Activated T-cell treated with anti-CD3 and anti-CD28 coated beads, Interleukin-2, amount 50 U/mL, for 24 hours (primary cell): ENCODE results near the gene SERTAD2.

Experiments
- DNase-seq: peaks from one replicate; pipeline ENCODE4 v3.0.0-alpha.2; 2020
- H3K27ac Mint-ChIP-seq: 2 replicates; pipeline ENCODE4 v1.8.0; 2020; ENCODE audit warnings: mild to moderate bottlenecking, mixed read lengths
- H3K27me3 Mint-ChIP-seq: 2 replicates; pipeline ENCODE4 v1.8.0; 2020; ENCODE audit warnings: mixed read lengths
- H3K36me3 Mint-ChIP-seq: 2 replicates; pipeline ENCODE4 v1.8.0; 2020; ENCODE audit warnings: low read depth, mixed read lengths
- H3K4me1 Mint-ChIP-seq: 2 replicates; pipeline ENCODE4 v1.8.0; 2020; ENCODE audit warnings: low read depth, mixed read lengths
- H3K4me3 Mint-ChIP-seq: 2 replicates; pipeline ENCODE4 v1.8.0; 2020; ENCODE audit warnings: mild to moderate bottlenecking, moderate library complexity, mixed read lengths
- H3K9me3 Mint-ChIP-seq: 2 replicates; pipeline ENCODE4 v1.8.0; 2020; ENCODE audit warnings: mixed read lengths

Gene SERTAD2

GRCh38 chr2:64661741-64662169 is 8.0 kb upstream of the SERTAD2 start:
- Mint-ChIP-seq H3K4me1 (peaks cover 67% of the 10 kb centered on the region), H3K27me3 (no peaks in the 10 kb centered on the region), H3K36me3 (no peaks in the 10 kb centered on the region), H3K9me3 (no peaks in the 10 kb centered on the region), H3K27ac (no peak overlapping the region), H3K4me3 (no peak overlapping the region)
- no peak for DNase-seq

GRCh38 chr2:64659252-64659651 is 5.5 kb upstream of the SERTAD2 start:
- H3K4me3 Mint-ChIP-seq: no peak overlapping the region
- H3K4me1 Mint-ChIP-seq: peaks cover 77% of the 10 kb centered on the region
- no peak overlapping the region for H3K27ac Mint-ChIP-seq
- H3K9me3 Mint-ChIP-seq: no peaks in the 10 kb centered on the region
- H3K36me3 Mint-ChIP-seq: no peaks in the 10 kb centered on the region
- no peak for DNase-seq
- H3K27me3 Mint-ChIP-seq: no peaks in the 10 kb centered on the region

GRCh38 chr2:64658269-64658668 is 4.6 kb upstream of the SERTAD2 start:
- peaks cover 71% of the 10 kb centered on the region for H3K4me1 Mint-ChIP-seq
- H3K27me3 Mint-ChIP-seq: no peaks in the 10 kb centered on the region
- H3K9me3 Mint-ChIP-seq: no peaks in the 10 kb centered on the region
- no peaks in the 10 kb centered on the region for H3K36me3 Mint-ChIP-seq
- H3K4me3 Mint-ChIP-seq: no peak overlapping the region
- DNase-seq: no peak
- no peak overlapping the region for H3K27ac Mint-ChIP-seq

DNA sequence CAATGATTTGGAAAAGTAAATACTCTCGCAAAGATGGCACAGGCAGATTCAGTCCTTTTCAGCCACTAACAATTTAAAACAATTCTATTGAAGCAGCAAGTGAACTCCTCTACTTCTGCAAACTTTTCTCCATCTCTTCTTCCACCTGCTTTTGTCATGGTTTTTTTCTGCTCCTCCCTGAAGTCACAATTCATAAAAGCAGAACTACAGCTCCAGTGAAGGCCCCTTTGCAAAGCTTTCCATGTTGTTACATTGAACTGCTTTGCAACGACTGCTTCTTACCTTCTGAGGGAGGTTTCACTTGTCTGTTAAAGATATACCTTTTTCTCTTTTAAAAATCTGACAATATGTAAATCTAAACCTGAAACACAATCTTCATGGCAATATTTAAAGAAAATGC is 3.7 kb upstream of the SERTAD2 start:
- Mint-ChIP-seq H3K27ac (no peak overlapping the region), H3K4me3 (no peak overlapping the region), H3K27me3 (no peaks in the 10 kb centered on the region), H3K4me1 (peaks cover 70% of the 10 kb centered on the region), H3K36me3 (peaks cover 7% of the 10 kb centered on the region), H3K9me3 (no peaks in the 10 kb centered on the region)
- DNase-seq: no peak

DNA sequence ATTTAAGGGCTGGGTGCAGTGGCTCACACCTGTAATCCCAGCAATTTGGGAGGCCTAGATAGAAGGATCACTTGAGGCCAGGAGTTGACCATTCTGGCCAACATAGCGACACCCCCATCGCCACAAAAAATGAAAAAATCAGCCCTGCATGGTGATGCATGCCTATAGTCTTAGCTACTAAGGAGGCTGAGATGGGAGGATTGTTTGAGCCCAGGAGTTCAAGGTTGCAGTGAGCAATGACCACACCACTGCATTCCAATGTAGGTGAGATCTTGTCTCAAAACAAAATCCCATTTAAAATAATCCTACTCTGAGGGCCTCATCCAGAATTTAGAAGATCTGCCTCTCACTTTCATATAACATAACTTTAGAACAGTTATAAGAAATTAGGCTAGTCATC is 2.7 kb upstream of the SERTAD2 start:
- Mint-ChIP-seq H3K27ac (no peak overlapping the region), H3K4me1 (peaks cover 72% of the 10 kb centered on the region), H3K36me3 (peaks cover 9% of the 10 kb centered on the region), H3K4me3 (no peak overlapping the region), H3K27me3 (no peaks in the 10 kb centered on the region), H3K9me3 (no peaks in the 10 kb centered on the region)
- DNase-seq: no peak

DNA sequence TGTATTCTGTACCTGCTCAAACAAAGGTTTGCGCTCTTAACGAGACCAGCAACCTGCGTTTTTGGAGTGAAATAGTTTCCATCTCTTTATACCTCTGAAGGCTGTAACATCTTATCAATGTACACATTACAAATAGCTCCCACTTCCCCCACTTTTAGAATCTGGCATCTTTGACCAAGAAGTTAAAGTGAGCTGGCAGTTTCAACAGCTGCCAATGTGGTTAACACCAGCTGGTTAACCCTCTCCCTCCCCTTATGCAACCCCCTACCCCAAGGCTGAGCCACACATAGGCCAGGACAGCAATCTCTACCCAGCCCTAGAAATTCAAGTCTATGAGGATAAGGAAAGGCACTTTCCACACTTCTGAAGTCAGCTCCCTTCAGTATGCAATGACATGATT is 2.2 kb upstream of the SERTAD2 start:
- Mint-ChIP-seq H3K4me1 (peaks cover 75% of the 10 kb centered on the region), H3K9me3 (no peaks in the 10 kb centered on the region), H3K36me3 (peaks cover 9% of the 10 kb centered on the region), H3K27me3 (no peaks in the 10 kb centered on the region), H3K27ac (peak overlapping the region; percentile 86), H3K4me3 (no peak overlapping the region)
- DNase-seq: no peak

DNA sequence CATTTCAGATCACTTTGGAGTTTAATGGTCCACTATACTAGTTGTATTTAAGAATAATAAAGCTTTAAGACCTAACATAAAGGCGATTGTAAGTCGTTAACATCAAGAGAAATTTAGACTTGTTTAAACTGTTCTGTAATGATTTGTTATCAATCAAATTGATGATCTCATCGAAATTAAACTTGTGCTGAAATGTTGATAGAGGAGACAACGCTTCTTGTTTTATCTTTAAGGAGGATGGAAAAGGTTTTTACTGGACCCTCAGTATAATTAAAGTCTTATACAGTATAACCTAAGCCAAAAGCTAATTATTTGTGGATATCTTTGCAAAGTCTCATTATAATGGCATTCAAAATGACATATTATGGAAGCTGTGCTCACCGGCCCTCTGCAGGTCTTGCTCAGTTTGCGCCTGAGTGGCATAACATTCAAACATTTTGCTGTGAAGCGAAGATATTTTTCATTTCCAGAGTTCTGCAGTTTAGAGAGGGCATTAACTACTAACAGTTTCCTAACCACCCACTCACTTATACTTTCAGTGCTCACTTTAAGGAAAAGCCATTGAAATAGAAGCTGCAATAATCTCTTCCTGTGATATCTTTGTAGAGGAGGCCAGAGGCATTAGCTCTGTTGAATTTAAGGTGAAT is 1.4 kb upstream of the SERTAD2 start:
- peaks cover 79% of the 10 kb centered on the region for H3K4me1 Mint-ChIP-seq
- DNase-seq: no peak
- H3K4me3 Mint-ChIP-seq: peak overlapping the region; percentile 76

GRCh38 chr2:64654063-64654811 is 524 bp upstream of the SERTAD2 start:
- Mint-ChIP-seq H3K27me3 (no peaks in the 10 kb centered on the region), H3K36me3 (peaks cover 9% of the 10 kb centered on the region), H3K9me3 (no peaks in the 10 kb centered on the region), H3K4me3 (peak overlapping the region; percentile 76), H3K27ac (peak overlapping the region; percentile 86), H3K4me1 (peaks cover 79% of the 10 kb centered on the region)
- peak; percentile 78 for DNase-seq

More for the DNA sequence above, 1.4 kb upstream of the SERTAD2 start:
- Mint-ChIP-seq H3K27ac (peak overlapping the region; percentile 86), H3K9me3 (no peaks in the 10 kb centered on the region), H3K36me3 (peaks cover 9% of the 10 kb centered on the region), H3K27me3 (no peaks in the 10 kb centered on the region)

GRCh38 chr2:64652231-64653108 is 1.2 kb downstream of the SERTAD2 start:
- Mint-ChIP-seq H3K9me3 (no peaks in the 10 kb centered on the region), H3K27me3 (no peaks in the 10 kb centered on the region), H3K4me3 (peak overlapping the region; percentile 89), H3K36me3 (peaks cover 9% of the 10 kb centered on the region), H3K27ac (peak overlapping the region; percentile 90), H3K4me1 (peaks cover 78% of the 10 kb centered on the region)
- DNase-seq: peak; percentile 46

- DNase-seq: no peak
- peaks cover 9% of the 10 kb centered on the region for H3K36me3 Mint-ChIP-seq
- no peaks in the 10 kb centered on the region for H3K27me3 Mint-ChIP-seq
- H3K4me1 Mint-ChIP-seq: peaks cover 77% of the 10 kb centered on the region
- no peaks in the 10 kb centered on the region for H3K9me3 Mint-ChIP-seq
- H3K4me3 Mint-ChIP-seq: peak overlapping the region; percentile 89
- no peak overlapping the region for H3K27ac Mint-ChIP-seq
These were observed 2.1 kb downstream of the SERTAD2 start for GRCh38 chr2:64651590-64651989.

GRCh38 chr2:64650722-64651338 is 2.9 kb downstream of the SERTAD2 start:
- Mint-ChIP-seq H3K27me3 (no peaks in the 10 kb centered on the region), H3K9me3 (no peaks in the 10 kb centered on the region), H3K27ac (no peak overlapping the region), H3K4me3 (peak overlapping the region; percentile 23), H3K4me1 (peaks cover 76% of the 10 kb centered on the region), H3K36me3 (peaks cover 9% of the 10 kb centered on the region)
- no peak for DNase-seq

DNA sequence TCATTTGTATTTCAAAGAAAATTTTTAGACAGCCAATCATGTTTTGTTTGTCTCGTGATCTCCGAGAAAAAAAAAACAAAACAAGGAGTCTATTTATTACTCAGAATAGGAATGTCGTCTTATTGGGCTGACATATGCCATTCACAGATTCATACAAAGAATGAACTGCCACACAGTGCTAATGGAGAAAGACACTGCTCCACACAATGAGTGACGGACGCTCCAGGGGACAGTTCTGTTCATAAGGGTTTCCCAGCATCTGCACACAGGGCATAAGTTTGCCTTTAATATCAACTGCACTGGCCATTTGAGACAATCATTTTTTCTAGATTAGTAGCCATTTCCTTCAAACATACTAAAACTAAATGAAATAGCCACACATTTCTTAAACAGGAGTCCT is 3.4 kb downstream of the SERTAD2 start:
- H3K4me1 Mint-ChIP-seq: peaks cover 71% of the 10 kb centered on the region
- no peaks in the 10 kb centered on the region for H3K9me3 Mint-ChIP-seq
- no peak overlapping the region for H3K27ac Mint-ChIP-seq
- peaks cover 9% of the 10 kb centered on the region for H3K36me3 Mint-ChIP-seq
- no peak for DNase-seq
- no peaks in the 10 kb centered on the region for H3K27me3 Mint-ChIP-seq
- no peak overlapping the region for H3K4me3 Mint-ChIP-seq

- Mint-ChIP-seq H3K27ac (no peak overlapping the region), H3K36me3 (peaks cover 9% of the 10 kb centered on the region), H3K4me1 (peaks cover 71% of the 10 kb centered on the region), H3K27me3 (no peaks in the 10 kb centered on the region), H3K4me3 (no peak overlapping the region), H3K9me3 (no peaks in the 10 kb centered on the region)
- no peak for DNase-seq
These were observed 4.1 kb downstream of the SERTAD2 start for GRCh38 chr2:64649626-64650025.

GRCh38 chr2:64649013-64649484 is 4.7 kb downstream of the SERTAD2 start:
- H3K27me3 Mint-ChIP-seq: no peaks in the 10 kb centered on the region
- no peaks in the 10 kb centered on the region for H3K9me3 Mint-ChIP-seq
- no peak overlapping the region for H3K4me3 Mint-ChIP-seq
- DNase-seq: no peak
- H3K36me3 Mint-ChIP-seq: peaks cover 9% of the 10 kb centered on the region
- peaks cover 72% of the 10 kb centered on the region for H3K4me1 Mint-ChIP-seq
- no peak overlapping the region for H3K27ac Mint-ChIP-seq
